Measurements from ENCODE around the gene BPIFB4. TPM values are rescaled to one million over a fixed set of nuclear protein-coding genes. Genes with fewer than 3 reads are reported as not detected.

BPIFB4 gene
- not detected in 3 replicates for total RNA-seq
- long read RNA-seq: 0 reads

DNA sequence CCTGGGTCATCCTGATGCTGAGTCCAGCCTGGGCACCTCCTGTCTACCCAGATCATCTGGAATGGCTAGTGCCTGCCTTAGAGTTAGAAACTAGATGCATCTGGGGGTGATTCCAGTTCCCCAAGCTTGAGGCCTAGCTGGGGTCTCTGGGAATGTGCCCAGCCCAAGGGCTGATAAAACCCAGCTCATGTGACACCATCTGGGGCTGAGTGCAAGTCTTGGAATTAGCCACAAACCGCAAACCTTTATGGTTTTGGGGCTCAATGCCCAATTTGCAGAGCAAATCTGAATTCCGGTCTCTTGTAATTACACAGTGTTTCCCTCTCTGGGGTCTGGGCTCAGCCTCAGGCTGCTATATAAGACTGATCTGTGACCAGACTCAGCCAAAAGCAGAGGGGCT is at the start of gene BPIFB4:
Gene BPIFB4, plus strand, starts transcription at position 385 of the 400 bp plus-strand sequence. CDS start 1,884 bp downstream, outside the sequence.
- peaks cover 3% of the 10 kb centered on the region for H3K36me3 Mint-ChIP-seq (ENCODE audit: low read depth)
- H3K9me3 Mint-ChIP-seq (ENCODE audit: low read depth): peaks cover 5% of the 10 kb centered on the region
- no peak for DNase-seq (ENCODE audit: low spot score)
- H3K4me1 Mint-ChIP-seq (ENCODE audit: low read depth): no peaks in the 10 kb centered on the region
- TF ChIP-seq, protein P1, sequence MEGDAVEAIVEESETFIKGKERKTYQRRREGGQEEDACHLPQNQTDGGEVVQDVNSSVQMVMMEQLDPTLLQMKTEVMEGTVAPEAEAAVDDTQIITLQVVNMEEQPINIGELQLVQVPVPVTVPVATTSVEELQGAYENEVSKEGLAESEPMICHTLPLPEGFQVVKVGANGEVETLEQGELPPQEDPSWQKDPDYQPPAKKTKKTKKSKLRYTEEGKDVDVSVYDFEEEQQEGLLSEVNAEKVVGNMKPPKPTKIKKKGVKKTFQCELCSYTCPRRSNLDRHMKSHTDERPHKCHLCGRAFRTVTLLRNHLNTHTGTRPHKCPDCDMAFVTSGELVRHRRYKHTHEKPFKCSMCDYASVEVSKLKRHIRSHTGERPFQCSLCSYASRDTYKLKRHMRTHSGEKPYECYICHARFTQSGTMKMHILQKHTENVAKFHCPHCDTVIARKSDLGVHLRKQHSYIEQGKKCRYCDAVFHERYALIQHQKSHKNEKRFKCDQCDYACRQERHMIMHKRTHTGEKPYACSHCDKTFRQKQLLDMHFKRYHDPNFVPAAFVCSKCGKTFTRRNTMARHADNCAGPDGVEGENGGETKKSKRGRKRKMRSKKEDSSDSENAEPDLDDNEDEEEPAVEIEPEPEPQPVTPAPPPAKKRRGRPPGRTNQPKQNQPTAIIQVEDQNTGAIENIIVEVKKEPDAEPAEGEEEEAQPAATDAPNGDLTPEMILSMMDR (IDR thresholded peaks at IDR 0.05): no peak
- no peak within 1 kb of the TSS for H3K27ac Mint-ChIP-seq (ENCODE audit: unreplicated experiment)
- H3K4me3 Mint-ChIP-seq (ENCODE audit: unreplicated experiment): no peak within 1 kb of the TSS
- H3K27me3 Mint-ChIP-seq (ENCODE audit: low read depth): peaks cover 56% of the 10 kb centered on the region

DNA sequence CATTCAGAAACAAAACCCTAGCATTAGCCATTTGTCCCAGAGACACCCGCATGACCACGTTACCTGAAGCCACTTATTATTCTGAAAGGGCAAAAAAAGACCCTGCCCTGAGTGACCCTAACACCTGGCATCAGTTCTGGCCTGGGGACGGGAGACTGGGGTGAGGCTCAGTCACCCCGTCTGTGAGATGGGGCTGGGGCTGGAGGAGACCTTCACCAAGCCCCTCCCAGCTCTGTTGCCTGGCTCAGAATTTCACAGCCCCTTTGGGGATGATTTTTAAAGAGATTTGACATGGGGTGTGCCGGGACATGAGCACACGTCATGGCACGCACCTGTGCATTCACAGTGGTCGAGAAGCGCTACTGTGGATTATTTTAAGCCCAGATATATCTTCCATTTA is 49.4 kb upstream of the BPIFB4 start:
- Mint-ChIP-seq H3K4me1 (ENCODE audit: low read depth) (no peaks in the 10 kb centered on the region), H3K27ac (ENCODE audit: unreplicated experiment) (no peak overlapping the region), H3K4me3 (ENCODE audit: unreplicated experiment) (no peak overlapping the region), H3K9me3 (ENCODE audit: low read depth) (peaks cover 4% of the 10 kb centered on the region), H3K36me3 (ENCODE audit: low read depth) (no peaks in the 10 kb centered on the region), H3K27me3 (ENCODE audit: low read depth) (peaks cover 32% of the 10 kb centered on the region)
- no peak for DNase-seq (ENCODE audit: low spot score)
- TF ChIP-seq, protein P1 (IDR thresholded peaks at IDR 0.05): no peak

DNA sequence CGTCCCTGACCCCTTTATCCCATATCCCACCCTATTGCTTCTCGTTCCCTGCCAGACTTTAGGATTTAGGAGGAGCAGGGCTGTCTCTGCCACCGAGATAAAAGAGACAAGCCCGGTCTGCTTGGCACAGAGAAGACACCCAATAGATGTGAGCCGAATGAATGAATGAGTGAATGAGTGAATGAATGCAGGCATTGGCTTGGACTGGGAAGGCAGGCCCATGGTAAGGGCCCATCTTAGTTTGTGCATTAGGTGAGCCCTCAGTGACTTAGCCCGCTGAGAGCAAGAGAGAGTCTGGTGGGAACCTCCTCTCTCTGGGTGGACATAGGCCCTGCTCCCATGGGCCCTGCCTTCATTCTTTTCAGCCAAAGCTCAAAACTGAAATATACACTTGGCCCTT is 48.9 kb upstream of the BPIFB4 start:
- H3K36me3 Mint-ChIP-seq (ENCODE audit: low read depth): no peaks in the 10 kb centered on the region
- H3K9me3 Mint-ChIP-seq (ENCODE audit: low read depth): peaks cover 4% of the 10 kb centered on the region
- TF ChIP-seq, protein P1 (IDR thresholded peaks at IDR 0.05): no peak
- H3K27me3 Mint-ChIP-seq (ENCODE audit: low read depth): peaks cover 32% of the 10 kb centered on the region
- no peak overlapping the region for H3K27ac Mint-ChIP-seq (ENCODE audit: unreplicated experiment)
- DNase-seq (ENCODE audit: low spot score): no peak
- H3K4me3 Mint-ChIP-seq (ENCODE audit: unreplicated experiment): no peak overlapping the region
- no peaks in the 10 kb centered on the region for H3K4me1 Mint-ChIP-seq (ENCODE audit: low read depth)

DNA sequence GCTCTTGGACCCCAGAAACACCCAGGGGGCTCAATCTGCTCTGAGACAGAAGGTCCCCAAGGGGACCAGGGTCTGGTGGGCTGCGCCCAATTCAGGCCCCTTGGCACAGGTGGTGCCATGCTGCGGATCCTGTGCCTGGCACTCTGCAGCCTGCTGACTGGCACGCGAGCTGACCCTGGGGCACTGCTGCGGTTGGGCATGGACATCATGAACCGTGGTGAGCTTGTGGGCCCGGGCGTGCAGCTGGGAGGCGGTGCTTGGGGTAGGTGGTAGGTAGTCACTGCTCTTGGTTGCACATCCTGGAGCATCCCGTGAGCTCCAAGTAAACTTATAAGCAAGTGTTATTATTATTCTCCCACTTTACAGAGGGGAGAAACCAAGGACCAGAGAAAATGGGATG is 47.9 kb upstream of the BPIFB4 start, which contains the start of gene BPIFB6:
Gene BPIFB6, plus strand, starts transcription at position 118 of the 400 bp plus-strand sequence. Its CDS starts 0 bp downstream, at position 118.
- Mint-ChIP-seq H3K9me3 (ENCODE audit: low read depth) (peaks cover 4% of the 10 kb centered on the region), H3K4me3 (ENCODE audit: unreplicated experiment) (no peak within 1 kb of the TSS), H3K27ac (ENCODE audit: unreplicated experiment) (no peak within 1 kb of the TSS), H3K27me3 (ENCODE audit: low read depth) (peaks cover 32% of the 10 kb centered on the region), H3K36me3 (ENCODE audit: low read depth) (no peaks in the 10 kb centered on the region), H3K4me1 (ENCODE audit: low read depth) (no peaks in the 10 kb centered on the region)
- TF ChIP-seq, protein P1 (IDR thresholded peaks at IDR 0.05): no peak
- no peak for DNase-seq (ENCODE audit: low spot score)

DNA sequence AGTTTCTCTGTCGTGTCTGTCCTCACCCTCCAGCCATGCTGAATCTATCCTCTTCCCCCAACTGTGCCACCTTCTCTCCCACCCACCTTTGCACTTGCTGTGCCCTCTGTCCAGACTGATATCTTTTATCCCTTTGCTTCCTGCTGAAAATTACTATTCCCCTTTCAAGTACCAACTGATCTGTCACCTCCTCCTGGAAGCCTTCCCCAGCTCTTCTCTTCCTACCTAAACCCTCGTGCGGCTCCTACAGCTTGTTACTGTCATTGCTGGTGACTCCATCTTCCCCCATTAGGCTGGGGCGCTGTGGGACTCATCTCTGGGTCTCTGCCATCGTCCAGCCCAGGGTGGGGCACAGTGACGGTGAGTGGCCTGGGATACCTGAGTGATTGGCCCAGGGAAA is 46.9 kb upstream of the BPIFB4 start:
- TF ChIP-seq, protein P1 (IDR thresholded peaks at IDR 0.05): no peak
- Mint-ChIP-seq H3K36me3 (ENCODE audit: low read depth) (no peaks in the 10 kb centered on the region), H3K9me3 (ENCODE audit: low read depth) (peaks cover 4% of the 10 kb centered on the region), H3K4me1 (ENCODE audit: low read depth) (no peaks in the 10 kb centered on the region), H3K4me3 (ENCODE audit: unreplicated experiment) (no peak overlapping the region), H3K27ac (ENCODE audit: unreplicated experiment) (no peak overlapping the region), H3K27me3 (ENCODE audit: low read depth) (peaks cover 26% of the 10 kb centered on the region)
- DNase-seq (ENCODE audit: low spot score): no peak

All from chondrocyte (in vitro differentiated cells).